Panc1 (cell line): ENCODE data around the gene PTX4. TPM values are rescaled to one million over a fixed set of nuclear protein-coding genes. Genes with fewer than 3 reads are reported as not detected.

Experiments
- ATAC-seq: fragments of 200-7000 bp; cut with Tn5 transposase; 2 replicates; pipeline ENCODE4 v1.9.1; 2020; ENCODE audit warnings: mild to moderate bottlenecking, moderate library complexity
- BruUV-seq: library from RNA; stranded (reverse); fragments of 400-500 nt; replicated peaks from 2 replicates; lab custom pipeline; 2021; lab: Mats Ljungman, UMichigan
- CTCF ChIA-PET: fragments of 300-600 bp; sonication (Branson Sonifier 250); formaldehyde crosslinking; loops from one replicate; lab custom pipeline; 2022; ENCODE audit warnings: antibody characterized with exemption; lab: Charles Lee
- POLR2A ChIA-PET: fragments of 300-600 bp; sonication (Branson Sonifier 250); formaldehyde crosslinking; loops from one replicate; lab custom pipeline; 2022; ENCODE audit warnings: antibody characterized with exemption; lab: Charles Lee
- DNase-seq: peaks from one replicate; pipeline ENCODE4 v3.0.0-alpha.2; 2010; ENCODE audit warnings: low read depth, low spot score
- H3K27ac ChIP-seq: 2 replicates; pipeline ENCODE4 v1.5.1; 2011; ENCODE audit warnings: mild to moderate bottlenecking, low read length, inconsistent platforms
- H3K27me3 ChIP-seq: fragments of 200-500 bp; sonication (Bioruptor generic); 2 replicates; pipeline ENCODE4 v1.6.0; 2014; ENCODE audit warnings: low read length, inconsistent platforms; ENCODE audit not compliant: control insufficient read depth, insufficient read depth
- H3K36me3 ChIP-seq: fragments of 200-500 bp; sonication (Bioruptor generic); 2 replicates; pipeline ENCODE4 v1.5.1; 2014; ENCODE audit warnings: inconsistent platforms, mild to moderate bottlenecking, low read length, moderate library complexity; ENCODE audit not compliant: control insufficient read depth, insufficient read depth
- H3K4me1 ChIP-seq: 2 replicates; pipeline ENCODE4 v1.5.1; 2011; ENCODE audit warnings: inconsistent platforms, mild to moderate bottlenecking, low read length, moderate library complexity; ENCODE audit not compliant: control insufficient read depth, insufficient read depth
- H3K4me3 ChIP-seq, 2 experiments: 2 replicates each; pipeline ENCODE4 v1.5.1; 2011 to 2012; ENCODE audit warnings: low read depth in 2 of 2, low read length in 2 of 2, mild to moderate bottlenecking in 2 of 2, inconsistent platforms in 1 of 2, moderate library complexity in 1 of 2
- H3K9me3 ChIP-seq: fragments of 200-500 bp; sonication (Bioruptor generic); 2 replicates; pipeline ENCODE4 v1.5.1; 2014; ENCODE audit warnings: low read depth, mild to moderate bottlenecking, inconsistent platforms, low read length, moderate library complexity; ENCODE audit not compliant: control insufficient read depth, insufficient read depth
- CTCF ChIP-seq: fragments of 450-650 bp; IDR thresholded peaks from 2 replicates; pipeline ENCODE4 v1.5.1; 2017; ENCODE audit warnings: mild to moderate bottlenecking
- POLR2AphosphoS5 ChIP-seq: IDR thresholded peaks from 2 replicates; pipeline ENCODE4 v1.6.1; 2012; ENCODE audit warnings: mild to moderate bottlenecking, low read depth, low read length, moderate library complexity
- REST ChIP-seq, 2 experiments: IDR thresholded peaks; 2 replicates each; pipeline ENCODE4 v1.6.1; 2011 to 2012; ENCODE audit warnings: low read depth in 2 of 2, control low read depth in 1 of 2, low read length in 1 of 2, mild to moderate bottlenecking in 1 of 2, moderate library complexity in 1 of 2; ENCODE audit not compliant: insufficient read depth in 1 of 2
- SIN3A ChIP-seq: IDR thresholded peaks from 2 replicates; pipeline ENCODE4 v1.6.1; 2012; ENCODE audit warnings: low read depth, mild to moderate bottlenecking, low read length, moderate library complexity, borderline replicate concordance; ENCODE audit not compliant: insufficient read depth
- TCF7L2 ChIP-seq: IDR thresholded peaks from 2 replicates; pipeline ENCODE4 v1.6.1; 2011; ENCODE audit warnings: mild to moderate bottlenecking, low read depth, low read length, inconsistent platforms
- in situ Hi-C: cut with HindIII; loops from 2 replicates; pipeline ENCODE4 v1.10.0; 2016; ENCODE audit warnings: low sequenced_read_pairs, low pct_unique_long_range_greater_than_20kb
- intact Hi-C: fragments of 100-400 bp; cut with micrococcal nuclease; formaldehyde crosslinking; loops from one replicate; pipeline ENCODE4 v1.10.0; 2022; ENCODE audit not compliant: unreplicated experiment
- total RNA-seq: library from RNA; stranded (reverse); gene quantifications from one replicate; pipeline ENCODE4 v1.2.1, GENCODE V29; 2021; ENCODE audit not compliant: unreplicated experiment

The PTX4 gene
- total RNA-seq, 1 experiment from 2014 or later: not detected

- DNase-seq: no peak
- no peaks in the 10 kb centered on the region; the same call in 1 of the 2 replicates for H3K36me3 ChIP-seq
- H3K27me3 ChIP-seq: no peaks in the 10 kb centered on the region
- in situ Hi-C loops: no loop called here
- H3K4me3 ChIP-seq: no peak overlapping the region
- ChIA-PET CTCF (no interaction called here), POLR2A (no interaction called here)
- intact Hi-C loops: no loop called here
- H3K27ac ChIP-seq: no peak overlapping the region
- ATAC-seq: no peak
- no peaks in the 10 kb centered on the region for H3K9me3 ChIP-seq
- no peaks in the 10 kb centered on the region for H3K4me1 ChIP-seq
- TF ChIP-seq TCF7L2 (no peak), SIN3A (no peak), REST (IDR thresholded peaks at IDR 0.05; ENCODE audit: insufficient read depth in 1 of 2, low read depth in 2 of 2, low read length in 1 of 2) (no peak), CTCF (no peak), POLR2AphosphoS5 (no peak)
- no TSS peak for BruUV-seq
These were observed 40.8 kb downstream of the PTX4 start for GRCh38 chr16:1447965-1448364.

- Histone ChIP-seq H3K9me3 (no peaks in the 10 kb centered on the region), H3K4me3 (no peak overlapping the region), H3K4me1 (no peaks in the 10 kb centered on the region), H3K27me3 (no peaks in the 10 kb centered on the region), H3K36me3 (no peaks in the 10 kb centered on the region), H3K27ac (no peak overlapping the region)
- in situ Hi-C loops: no loop called here
- ChIA-PET CTCF (no interaction called here), POLR2A (no interaction called here)
- no TSS peak for BruUV-seq
- ATAC-seq (no peak), DNase-seq (no peak)
- TF ChIP-seq SIN3A (no peak), POLR2AphosphoS5 (no peak), TCF7L2 (no peak), REST (IDR thresholded peaks at IDR 0.05; ENCODE audit: insufficient read depth in 1 of 2, low read depth in 2 of 2, low read length in 1 of 2) (no peak), CTCF (no peak)
- intact Hi-C loops: no loop called here
These were observed 42.3 kb downstream of the PTX4 start for GRCh38 chr16:1446296-1447080.
